HAP-1 (cell line): ENCODE data around the gene RWDD1.

ENCODE experiments used
- DNase-seq, 2 experiments: peaks; one replicate each; pipeline ENCODE4 v3.0.0-alpha.2; 2016 to 2020; ENCODE audit warnings: low spot score in 2 of 2
- H3K27me3 ChIP-seq: fragments of 250-450 bp; sonication (Bioruptor Pico); 2 replicates; pipeline ENCODE4 v1.5.1; 2020; ENCODE audit warnings: low read depth, mild to moderate bottlenecking, moderate library complexity
- H3K36me3 ChIP-seq: fragments of 250-450 bp; sonication (Bioruptor Pico); replicated peaks from 2 replicates; pipeline ENCODE4 v1.5.1; 2020; ENCODE audit warnings: mild to moderate bottlenecking
- H3K4me1 ChIP-seq: fragments of 250-450 bp; sonication (Bioruptor Pico); 2 replicates; pipeline ENCODE4 v1.5.1; 2020; ENCODE audit warnings: mild to moderate bottlenecking
- H3K4me3 ChIP-seq: fragments of 250-450 bp; sonication (Bioruptor Pico); 2 replicates; pipeline ENCODE4 v1.5.1; 2020; ENCODE audit warnings: mild to moderate bottlenecking, moderate library complexity
- H3K9me3 ChIP-seq: fragments of 250-450 bp; sonication (Bioruptor Pico); 2 replicates; pipeline ENCODE4 v1.5.1; 2020; ENCODE audit warnings: mild to moderate bottlenecking, moderate library complexity
- in situ Hi-C: fragments of 300-500 bp; cut with MboI; formaldehyde crosslinking; loops from 3 replicates; pipeline ENCODE4 v1.14.3; 2020; ENCODE audit warnings: low sequenced_read_pairs, inconsistent platforms, mixed read lengths

The RWDD1 gene

GRCh38 chr6:116543149-116543548, 28.2 kb upstream of the RWDD1 start:
- no peak for DNase-seq

GRCh38 chr6:116545651-116546050, 25.7 kb upstream of the RWDD1 start, which contains the start of gene TRAPPC3L:
TSS of gene TRAPPC3L (minus strand) at chr6:116545684. CDS start at chr6:116545514, 170 bp downstream.
- Histone ChIP-seq H3K36me3 (no peaks in the 10 kb centered on the region), H3K27me3 (peaks cover 37% of the 10 kb centered on the region), H3K9me3 (no peaks in the 10 kb centered on the region), H3K4me3 (no peak within 1 kb of the TSS), H3K4me1 (peaks cover 3% of the 10 kb centered on the region)
- DNase-seq, result no peak
- in situ Hi-C loops, result no loop called here

More at GRCh38 chr6:116543149-116543548, 28.2 kb upstream of the RWDD1 start:
- H3K27me3 ChIP-seq, result peaks cover 50% of the 10 kb centered on the region
- no peaks in the 10 kb centered on the region for H3K36me3 ChIP-seq
- H3K9me3 ChIP-seq, result no peaks in the 10 kb centered on the region
- in situ Hi-C loops, result no loop called here
- H3K4me1 ChIP-seq, result peaks cover 3% of the 10 kb centered on the region
- no peak overlapping the region for H3K4me3 ChIP-seq

GRCh38 chr6:116547358-116547757, 23.9 kb upstream of the RWDD1 start:
- Histone ChIP-seq H3K4me1 (peaks cover 3% of the 10 kb centered on the region), H3K36me3 (no peaks in the 10 kb centered on the region), H3K27me3 (peaks cover 24% of the 10 kb centered on the region), H3K9me3 (no peaks in the 10 kb centered on the region), H3K4me3 (no peak overlapping the region)
- DNase-seq, result no peak
- in situ Hi-C loops, result no loop called here

- Histone ChIP-seq H3K27me3 (peaks cover 17% of the 10 kb centered on the region), H3K4me3 (no peak overlapping the region), H3K36me3 (no peaks in the 10 kb centered on the region), H3K9me3 (no peaks in the 10 kb centered on the region), H3K4me1 (peaks cover 1% of the 10 kb centered on the region; the same call in 1 of the 2 replicates)
- DNase-seq, result no peak
- in situ Hi-C loops, result no loop called here
These were observed 20.5 kb upstream of the RWDD1 start for GRCh38 chr6:116550796-116551195.

- no peak within 1 kb of the TSS for H3K4me3 ChIP-seq
- no peaks in the 10 kb centered on the region for H3K36me3 ChIP-seq
- in situ Hi-C loops, result no loop called here
- no peaks in the 10 kb centered on the region for H3K4me1 ChIP-seq
- peaks cover 9% of the 10 kb centered on the region for H3K27me3 ChIP-seq
- no peak for DNase-seq
- H3K9me3 ChIP-seq, result no peaks in the 10 kb centered on the region
These were observed 17.9 kb upstream of the RWDD1 start, which contains the start of gene CALHM4 for GRCh38 chr6:116553451-116553850. TSS of gene CALHM4 (plus strand) at chr6:116553751. CDS start at chr6:116553794, 43 bp downstream.

GRCh38 chr6:116556065-116556464, 15.2 kb upstream of the RWDD1 start:
- in situ Hi-C loops, result no loop called here
- DNase-seq, result no peak
- no peaks in the 10 kb centered on the region for H3K4me1 ChIP-seq
- peaks cover 8% of the 10 kb centered on the region for H3K27me3 ChIP-seq
- H3K9me3 ChIP-seq, result no peaks in the 10 kb centered on the region
- H3K36me3 ChIP-seq, result no peaks in the 10 kb centered on the region
- no peak overlapping the region for H3K4me3 ChIP-seq

GRCh38 chr6:116556814-116557415, 14.4 kb upstream of the RWDD1 start:
- Histone ChIP-seq H3K27me3 (peaks cover 7% of the 10 kb centered on the region), H3K36me3 (no peaks in the 10 kb centered on the region), H3K4me3 (no peak overlapping the region), H3K4me1 (no peaks in the 10 kb centered on the region), H3K9me3 (no peaks in the 10 kb centered on the region)
- DNase-seq, result no peak
- in situ Hi-C loops, result no loop called here

GRCh38 chr6:116557893-116558292, 13.4 kb upstream of the RWDD1 start:
- no peak for DNase-seq
- Histone ChIP-seq H3K4me1 (no peaks in the 10 kb centered on the region), H3K36me3 (no peaks in the 10 kb centered on the region), H3K27me3 (peaks cover 4% of the 10 kb centered on the region), H3K4me3 (no peak overlapping the region), H3K9me3 (no peaks in the 10 kb centered on the region)
- in situ Hi-C loops, result no loop called here

GRCh38 chr6:116560130-116560529, 11.2 kb upstream of the RWDD1 start:
- in situ Hi-C loops, result loop anchor here (10.0 kb wide), 1 partner anchor 285 kb away; the partner anchor contains the start of gene TSPYL1
- Histone ChIP-seq H3K4me3 (no peak overlapping the region), H3K9me3 (no peaks in the 10 kb centered on the region), H3K36me3 (no peaks in the 10 kb centered on the region), H3K4me1 (no peaks in the 10 kb centered on the region), H3K27me3 (peaks cover 6% of the 10 kb centered on the region; the same call in 1 of the 2 replicates)
- no peak for DNase-seq

- peaks cover 6% of the 10 kb centered on the region; the same call in 1 of the 2 replicates for H3K27me3 ChIP-seq
- DNase-seq, result peak; percentile 73 to 80
- H3K36me3 ChIP-seq, result no peaks in the 10 kb centered on the region
- H3K4me1 ChIP-seq, result no peaks in the 10 kb centered on the region
- H3K9me3 ChIP-seq, result no peaks in the 10 kb centered on the region
- H3K4me3 ChIP-seq, result no peak overlapping the region
- in situ Hi-C loops, result loop anchor here (10.0 kb wide), 1 partner anchor 287 kb away; the partner anchor contains the start of gene TSPYL1
These were observed 9.8 kb upstream of the RWDD1 start for GRCh38 chr6:116561377-116562018.

GRCh38 chr6:116562019-116562403, 9.3 kb upstream of the RWDD1 start:
- in situ Hi-C loops, result loop anchor here (10.0 kb wide), 1 partner anchor 287 kb away; the partner anchor contains the start of gene TSPYL1
- H3K27me3 ChIP-seq, result peaks cover 6% of the 10 kb centered on the region; the same call in 1 of the 2 replicates
- no peak overlapping the region for H3K4me3 ChIP-seq
- no peak for DNase-seq
- no peaks in the 10 kb centered on the region for H3K36me3 ChIP-seq
- H3K4me1 ChIP-seq, result no peaks in the 10 kb centered on the region
- no peaks in the 10 kb centered on the region for H3K9me3 ChIP-seq

- no peak overlapping the region for H3K4me3 ChIP-seq
- H3K27me3 ChIP-seq, result peaks cover 6% of the 10 kb centered on the region; the same call in 1 of the 2 replicates
- in situ Hi-C loops, result loop anchor here (10.0 kb wide), 1 partner anchor 288 kb away; the partner anchor contains the start of gene TSPYL1
- no peaks in the 10 kb centered on the region for H3K9me3 ChIP-seq
- H3K4me1 ChIP-seq, result no peaks in the 10 kb centered on the region
- no peak for DNase-seq
- no peaks in the 10 kb centered on the region for H3K36me3 ChIP-seq
These were observed 8.7 kb upstream of the RWDD1 start for GRCh38 chr6:116562614-116563013.

GRCh38 chr6:116563830-116564229, 7.5 kb upstream of the RWDD1 start:
- no peak for DNase-seq
- in situ Hi-C loops, result loop anchor here (10.0 kb wide), 1 partner anchor 289 kb away; the partner anchor contains the start of gene TSPYL1

GRCh38 chr6:116564311-116564710, 7.0 kb upstream of the RWDD1 start:
- H3K4me3 ChIP-seq, result no peak overlapping the region
- H3K4me1 ChIP-seq, result no peaks in the 10 kb centered on the region
- in situ Hi-C loops, result loop anchor here (10.0 kb wide), 1 partner anchor 290 kb away; the partner anchor contains the start of gene TSPYL1
- no peaks in the 10 kb centered on the region for H3K9me3 ChIP-seq
- no peaks in the 10 kb centered on the region for H3K36me3 ChIP-seq
- DNase-seq, result no peak
- H3K27me3 ChIP-seq, result peaks cover 6% of the 10 kb centered on the region; the same call in 1 of the 2 replicates

More at GRCh38 chr6:116563830-116564229, 7.5 kb upstream of the RWDD1 start:
- Histone ChIP-seq H3K27me3 (peaks cover 6% of the 10 kb centered on the region; the same call in 1 of the 2 replicates), H3K36me3 (no peaks in the 10 kb centered on the region), H3K4me1 (no peaks in the 10 kb centered on the region), H3K9me3 (no peaks in the 10 kb centered on the region), H3K4me3 (no peak overlapping the region)
